ENCODE results near the gene VIL1.

The VIL1 gene

DNA sequence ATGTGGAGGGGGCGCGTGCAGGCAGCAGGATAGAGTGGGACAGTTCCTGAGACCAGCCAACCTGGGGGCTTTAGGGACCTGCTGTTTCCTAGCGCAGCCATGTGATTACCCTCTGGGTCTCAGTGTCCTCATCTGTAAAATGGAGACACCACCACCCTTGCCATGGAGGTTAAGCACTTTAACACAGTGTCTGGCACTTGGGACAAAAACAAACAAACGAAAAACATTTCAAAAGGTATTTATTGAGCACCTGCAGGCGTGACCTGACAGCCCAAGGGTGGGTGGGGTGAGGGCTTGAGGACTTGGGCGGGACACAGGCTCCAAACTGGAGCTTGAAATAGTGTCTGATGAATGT is 23.9 kb upstream of the VIL1 start:
- no peak for DNase-seq (ENCODE audit: low spot score)

GRCh38 chr2:218395456-218395825 is 23.5 kb upstream of the VIL1 start:
- no peak for DNase-seq (ENCODE audit: low spot score)

DNA sequence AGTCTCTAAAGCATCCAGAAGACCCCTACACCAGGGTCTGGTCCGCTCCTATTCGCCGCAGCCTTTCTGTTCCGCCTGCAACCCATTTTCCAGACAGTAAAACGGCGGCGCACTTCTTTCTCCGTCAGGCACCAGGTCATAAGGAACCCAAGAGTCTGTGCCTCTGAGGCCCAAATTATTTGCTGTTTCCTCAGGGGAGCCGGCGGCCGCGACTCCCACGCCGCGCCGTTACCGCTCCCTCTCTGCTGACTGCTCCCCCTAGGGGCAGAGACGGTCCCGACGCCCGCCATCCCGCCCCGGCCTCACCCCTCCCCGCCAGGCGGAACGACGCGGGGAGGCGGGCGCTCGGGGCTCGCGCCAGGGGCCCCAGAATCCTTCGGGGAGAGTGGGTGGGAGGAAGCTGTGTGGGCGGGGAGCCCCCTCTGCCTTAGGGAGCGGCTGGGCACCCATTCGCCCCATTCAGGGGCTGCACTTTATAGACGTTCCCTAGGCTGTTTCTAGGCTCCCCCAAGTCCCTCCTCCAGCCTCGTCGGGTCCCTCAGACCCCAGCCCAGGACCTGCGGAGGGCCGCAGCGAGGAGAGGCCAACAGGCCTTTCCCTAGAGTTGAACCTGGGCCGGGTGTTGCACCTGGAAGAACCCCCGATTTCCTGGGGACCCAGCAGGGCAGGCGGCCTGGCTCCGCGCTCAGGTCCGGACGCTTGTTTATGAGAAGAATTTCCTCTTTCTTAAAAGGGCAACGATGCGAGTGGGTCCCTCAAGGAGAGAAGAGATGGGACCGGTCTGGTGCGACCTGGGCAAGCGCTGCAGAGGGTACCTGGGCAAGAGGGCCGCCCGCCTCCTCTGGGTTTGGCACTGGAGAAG is 22.9 kb upstream of the VIL1 start:
- peak; percentile 93 for DNase-seq (ENCODE audit: low spot score)

- DNase-seq (ENCODE audit: low spot score), result no peak
These were observed 22.0 kb upstream of the VIL1 start for GRCh38 chr2:218396688-218397462.

GRCh38 chr2:218397463-218397819 is 21.5 kb upstream of the VIL1 start:
- DNase-seq (ENCODE audit: low spot score), result no peak

DNA sequence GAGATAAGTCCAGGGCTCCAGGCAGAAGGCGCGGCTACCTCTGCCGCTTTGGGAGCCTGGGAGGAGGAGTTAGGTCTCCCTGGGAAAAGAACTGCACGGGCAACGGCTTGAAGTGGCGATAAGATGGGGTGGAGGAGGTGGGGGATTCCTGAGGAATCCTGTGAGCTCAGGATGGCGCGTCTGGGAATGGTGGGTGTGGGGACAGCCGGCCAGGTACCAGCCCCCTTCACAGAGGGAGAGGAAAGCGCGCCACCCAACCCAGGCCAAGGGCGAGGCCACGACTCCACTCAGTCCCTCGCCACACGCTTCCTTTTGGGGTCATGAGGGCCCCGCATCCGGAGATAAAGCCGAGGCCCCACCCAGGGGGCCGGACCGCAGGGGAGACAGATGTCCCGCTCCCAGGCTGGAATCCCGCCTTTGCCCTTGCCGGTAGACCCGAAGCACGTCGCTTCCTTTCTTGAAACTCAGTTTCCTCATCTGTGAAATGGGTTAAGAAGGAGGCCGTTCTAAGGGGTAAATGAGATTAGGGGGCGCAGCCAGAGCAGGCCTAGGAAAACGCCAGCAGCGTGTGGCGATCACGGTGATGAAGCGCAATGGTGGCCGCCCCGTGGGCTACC is 21.0 kb upstream of the VIL1 start:
- DNase-seq (ENCODE audit: low spot score), result peak; percentile 67

DNA sequence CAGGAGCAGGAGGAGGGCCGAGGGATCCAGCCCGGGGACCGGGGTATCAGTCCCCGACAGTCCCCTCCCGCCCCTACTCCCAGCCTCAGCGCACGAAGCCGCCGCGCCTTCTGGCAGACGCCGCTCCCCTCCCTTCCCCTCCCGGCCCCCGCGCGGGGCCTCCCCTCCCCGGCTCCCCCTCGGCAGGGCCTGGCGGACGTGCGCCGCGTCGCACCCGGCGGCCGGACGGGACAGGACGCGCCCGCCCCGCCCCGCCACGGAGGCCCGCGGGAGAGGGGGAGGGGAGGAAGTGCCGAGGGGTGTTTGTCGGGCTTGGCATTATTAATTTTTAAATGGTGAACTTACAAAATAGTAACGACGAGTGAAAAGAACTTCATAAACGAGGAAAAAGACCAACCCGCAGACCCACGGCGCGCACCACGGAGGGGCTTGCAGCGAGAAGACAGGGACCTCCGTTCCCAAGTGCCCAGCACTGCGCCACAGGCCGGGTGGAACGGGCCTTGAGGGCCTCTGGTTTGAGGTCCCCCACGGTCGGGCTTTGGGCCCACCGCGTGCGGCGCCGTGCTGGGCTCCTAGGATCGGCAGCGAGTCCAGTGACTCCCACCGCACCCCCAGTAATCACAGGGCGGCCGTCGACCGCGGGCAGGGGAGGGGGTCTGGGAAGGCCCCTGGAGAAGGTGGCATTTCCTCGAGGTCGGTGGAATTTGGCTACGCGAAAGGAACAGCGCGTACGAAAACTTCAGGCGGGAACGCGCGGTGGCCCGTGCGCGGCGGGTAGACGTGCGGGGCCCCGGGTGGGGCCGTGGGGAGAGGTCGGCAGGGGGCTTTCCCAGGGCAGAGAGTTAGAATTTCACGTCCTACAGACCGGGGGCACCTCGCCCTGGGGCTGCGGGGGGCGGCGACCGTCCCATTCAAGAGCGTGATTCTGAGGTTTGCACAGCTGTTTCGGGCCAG is 20.2 kb upstream of the VIL1 start:
- DNase-seq (ENCODE audit: low spot score), result peak; percentile 75

DNA sequence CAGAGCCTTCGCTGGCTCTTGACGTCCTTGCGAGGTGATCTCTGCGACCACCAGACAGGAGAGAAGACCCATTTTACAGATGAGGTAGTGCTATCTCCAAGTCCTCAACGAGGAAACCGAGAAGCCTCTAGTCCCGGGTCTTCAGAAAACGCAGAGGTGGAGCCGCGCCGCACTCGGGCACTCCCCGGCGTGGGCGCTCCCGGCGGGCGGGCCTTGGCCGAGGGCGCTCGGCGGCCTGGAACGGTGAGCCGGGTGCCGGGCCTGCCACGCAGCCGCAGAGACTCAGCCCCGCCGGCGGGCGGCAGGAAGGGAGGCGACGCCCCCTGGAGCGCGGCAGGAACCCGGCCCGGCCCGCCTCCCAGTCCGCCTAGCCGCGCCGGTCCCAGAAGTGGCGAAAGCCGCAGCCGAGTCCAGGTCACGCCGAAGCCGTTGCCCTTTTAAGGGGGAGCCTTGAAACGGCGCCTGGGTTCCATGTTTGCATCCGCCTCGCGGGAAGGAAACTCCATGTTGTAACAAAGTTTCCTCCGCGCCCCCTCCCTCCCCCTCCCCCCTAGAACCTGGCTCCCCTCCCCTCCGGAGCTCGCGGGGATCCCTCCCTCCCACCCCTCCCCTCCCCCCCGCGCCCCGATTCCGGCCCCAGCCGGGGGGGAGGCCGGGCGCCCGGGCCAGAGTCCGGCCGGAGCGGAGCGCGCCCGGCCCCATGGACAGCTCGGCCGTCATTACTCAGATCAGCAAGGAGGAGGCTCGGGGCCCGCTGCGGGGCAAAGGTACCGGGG is 19.3 kb upstream of the VIL1 start, which contains the start of gene CTDSP1:
TSS of gene CTDSP1 (plus strand) at position 478 of the 776 bp plus-strand sequence. CDS start at position 701, 223 bp downstream.
- peak; percentile 96 for DNase-seq (ENCODE audit: low spot score)

DNA sequence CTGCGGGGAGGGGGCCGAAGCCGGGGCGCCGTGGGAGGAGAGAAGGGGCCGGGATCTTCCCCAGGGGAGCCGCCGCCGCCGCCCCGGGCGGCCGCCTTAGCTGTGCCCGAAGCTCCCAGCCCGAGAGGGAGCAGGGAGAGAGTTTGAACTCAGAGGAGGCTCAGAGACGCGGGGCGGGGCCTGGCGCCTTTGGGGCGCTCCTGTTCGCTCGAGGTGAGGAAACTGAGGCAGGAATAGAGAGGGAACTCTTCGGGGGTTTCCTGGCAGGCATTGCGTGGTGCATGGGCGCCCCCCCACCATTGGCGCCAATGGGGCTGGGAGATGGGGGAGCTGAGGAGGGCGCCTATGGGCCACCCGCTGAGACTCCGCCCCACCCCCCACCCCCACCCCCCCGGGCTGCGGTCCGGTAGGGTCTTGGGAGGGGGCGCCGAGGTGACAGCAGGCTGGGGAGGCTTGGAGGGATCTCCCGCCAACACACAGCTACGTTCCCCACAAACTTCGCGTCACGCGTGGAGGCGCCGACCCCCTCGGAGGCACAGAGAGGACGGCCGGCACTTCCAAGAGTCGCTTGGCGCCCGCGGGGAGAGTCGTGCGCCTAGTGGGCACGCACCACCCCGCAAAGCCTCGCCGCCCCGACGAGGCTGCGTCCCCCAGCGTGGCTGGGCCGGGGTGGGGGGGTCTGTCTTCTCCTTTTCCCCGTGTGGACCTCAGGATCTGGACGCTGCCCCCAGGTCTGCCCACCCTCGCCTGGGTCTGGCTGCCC is 18.6 kb upstream of the VIL1 start:
- DNase-seq (ENCODE audit: low spot score), result peak; percentile 34

DNA sequence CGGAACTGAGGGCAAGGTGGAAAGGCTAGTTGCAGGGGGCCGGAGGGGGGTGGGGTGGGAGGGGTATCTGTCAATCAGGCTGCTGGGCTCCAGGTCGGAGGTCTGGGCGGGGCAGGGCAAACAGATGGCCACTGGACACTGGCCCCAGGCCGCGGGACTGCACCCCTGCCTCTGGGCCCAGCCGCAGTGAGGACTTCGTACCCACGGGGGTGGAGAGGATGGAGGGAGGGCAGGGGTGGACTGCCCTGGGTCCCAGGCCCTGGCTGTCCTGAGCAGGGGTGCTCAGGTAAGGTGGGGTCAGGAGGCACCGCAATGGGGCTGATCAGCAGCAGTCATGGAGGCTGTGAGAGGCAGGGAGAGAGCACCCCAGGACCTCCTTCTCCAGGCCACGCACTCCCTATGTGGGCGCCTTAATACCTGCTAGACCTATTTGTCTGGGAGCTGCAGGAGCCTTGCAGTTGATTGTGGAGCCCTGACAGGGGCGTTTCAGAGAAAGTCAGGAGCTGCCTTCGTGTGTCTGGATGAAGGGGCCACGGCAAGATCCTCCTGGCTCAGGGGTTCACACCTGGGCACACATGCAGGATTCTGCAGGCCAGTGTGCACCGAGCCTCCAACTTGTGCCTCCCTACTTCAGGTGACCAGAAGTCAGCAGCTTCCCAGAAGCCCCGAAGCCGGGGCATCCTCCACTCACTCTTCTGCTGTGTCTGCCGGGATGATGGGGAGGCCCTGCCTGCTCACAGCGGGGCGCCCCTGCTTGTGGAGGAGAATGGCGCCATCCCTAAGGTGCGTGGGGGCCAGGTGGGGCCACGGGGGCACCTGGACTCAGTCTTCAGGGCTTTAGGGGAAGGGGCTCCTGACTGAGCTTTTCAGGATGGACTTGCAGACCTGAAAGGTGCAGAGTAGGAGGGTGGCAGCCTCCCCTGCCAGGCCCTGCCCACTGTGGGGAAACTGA is 17.7 kb upstream of the VIL1 start:
- DNase-seq (ENCODE audit: low spot score), result no peak

- no peak for DNase-seq (ENCODE audit: low spot score)
These were observed 17.0 kb upstream of the VIL1 start for GRCh38 chr2:218401890-218402289.

DNA sequence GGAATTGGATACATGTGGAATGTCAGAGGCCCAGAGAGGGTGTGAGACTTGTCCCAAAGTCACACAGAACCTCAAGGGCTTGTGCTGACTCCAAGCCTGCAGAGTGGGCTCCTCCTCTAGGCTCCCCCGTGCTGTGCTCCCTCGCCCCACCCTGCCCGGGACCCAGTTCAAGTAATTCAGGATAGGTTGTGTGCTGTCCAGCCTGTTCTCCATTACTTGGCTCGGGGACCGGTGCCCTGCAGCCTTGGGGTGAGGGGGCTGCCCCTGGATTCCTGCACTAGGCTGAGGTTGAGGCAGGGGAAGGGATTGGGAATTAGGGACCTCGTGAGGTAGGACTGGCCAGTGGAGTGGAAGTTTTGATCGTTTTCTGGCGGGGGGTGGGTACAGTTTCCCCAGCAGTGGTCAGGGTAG is 16.4 kb upstream of the VIL1 start:
- no peak for DNase-seq (ENCODE audit: low spot score)

DNA sequence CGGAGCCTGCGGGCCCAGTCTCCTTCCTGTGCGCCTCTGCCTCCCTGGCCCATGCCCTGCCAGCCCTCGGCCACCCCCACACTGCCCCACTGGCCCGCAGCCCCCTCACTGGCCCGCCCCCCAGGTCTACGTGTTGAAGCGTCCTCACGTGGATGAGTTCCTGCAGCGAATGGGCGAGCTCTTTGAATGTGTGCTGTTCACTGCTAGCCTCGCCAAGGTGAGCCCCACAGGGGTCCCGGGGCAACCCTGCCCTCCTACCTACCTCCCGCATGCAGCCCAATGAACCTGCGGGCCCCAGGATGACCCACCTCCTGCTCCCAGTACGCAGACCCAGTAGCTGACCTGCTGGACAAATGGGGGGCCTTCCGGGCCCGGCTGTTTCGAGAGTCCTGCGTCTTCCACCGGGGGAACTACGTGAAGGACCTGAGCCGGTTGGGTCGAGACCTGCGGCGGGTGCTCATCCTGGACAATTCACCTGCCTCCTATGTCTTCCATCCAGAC is 16.0 kb upstream of the VIL1 start:
- DNase-seq (ENCODE audit: low spot score), result no peak

- no peak for DNase-seq (ENCODE audit: low spot score)
These were observed 15.1 kb upstream of the VIL1 start for GRCh38 chr2:218403810-218404209.

- DNase-seq (ENCODE audit: low spot score), result no peak
These were observed 14.4 kb upstream of the VIL1 start for GRCh38 chr2:218404351-218405085.

- no peak for DNase-seq (ENCODE audit: low spot score)
These were observed 13.7 kb upstream of the VIL1 start for GRCh38 chr2:218405086-218405745.

GRCh38 chr2:218405746-218406208 is 13.1 kb upstream of the VIL1 start:
- no peak for DNase-seq (ENCODE audit: low spot score)
